Right lung (tissue), 5 donors: ENCODE measurements around the gene ECPAS. TPM values are rescaled to one million over a fixed set of nuclear protein-coding genes. Genes with fewer than 3 reads are reported as not detected.
A peak's percentile ranks its signal among the peaks of the same experiment; 100 is the strongest.
"Not testable (repeated sequence)": the region's sequence is repeated elsewhere in the genome, so short reads cannot be mapped to it uniquely, and the experiment has no call there.

Experiments used
- DNase-seq, 2 donors: peaks; one replicate each; pipeline ENCODE4 v3.0.0-alpha.2; 2013
- polyA plus RNA-seq, 5 donors: library from polyadenylated mRNA; unstranded; fragments of 120-200 nt; gene quantifications; one replicate each; pipeline versions ENCODE4 v1.2.1 to v1.2.3, GENCODE V29; 2013; ENCODE audit warnings: inconsistent platforms in 1 of 5, low replicate concordance in 1 of 5; ENCODE audit not compliant: insufficient read length in 5 of 5, insufficient read depth in 1 of 5

The ECPAS gene
- polyA plus RNA-seq, 5 donors = 70.2 to 92.0 (median 84.9) TPM

GRCh38 chr9:111429175-111429574 lies 55.0 kb downstream of the ECPAS start:
- DNase-seq = no peak

GRCh38 chr9:111427186-111427585 lies 57.0 kb downstream of the ECPAS start:
- no peak for DNase-seq

DNA sequence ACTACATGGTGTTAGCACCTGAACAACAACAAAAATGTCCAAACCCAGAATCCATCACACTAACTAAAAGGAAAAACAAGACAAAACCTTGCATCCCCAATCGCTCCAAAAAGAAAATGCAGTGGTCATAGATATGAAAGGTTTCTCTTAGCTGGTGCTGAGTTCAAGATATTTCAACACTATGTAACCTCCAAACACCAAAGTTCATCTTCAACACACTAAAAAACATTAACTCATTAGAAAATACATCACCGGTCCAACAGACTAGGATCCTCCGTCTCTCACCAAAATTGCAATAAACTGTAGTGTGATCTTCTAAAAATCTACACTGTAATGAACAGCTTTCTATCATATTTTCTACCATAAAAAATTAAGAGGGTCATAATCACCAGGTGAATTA lies 60.8 kb downstream of the ECPAS start:
- DNase-seq = no peak

DNA sequence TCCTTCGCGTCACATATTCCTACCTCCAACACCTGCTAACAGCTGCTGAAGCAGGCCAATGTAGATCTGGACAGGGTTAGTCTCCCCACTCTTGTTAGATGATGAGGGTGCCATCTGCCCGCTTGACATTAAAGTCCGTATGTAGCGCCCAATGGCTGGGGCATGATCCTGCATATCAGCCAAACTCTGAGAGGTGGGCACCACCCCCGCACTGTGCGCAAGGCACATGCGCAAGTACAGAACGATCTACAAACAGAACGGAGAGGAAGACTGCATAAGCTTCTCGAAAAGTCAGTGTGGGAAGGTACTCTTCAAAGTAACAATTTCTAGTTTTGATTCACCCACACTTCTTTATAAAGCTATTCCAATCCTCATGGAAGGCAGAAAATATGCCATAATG lies 69.8 kb downstream of the ECPAS start:
- no peak for DNase-seq

- DNase-seq = no peak
Measured at GRCh38 chr9:111413996-111414395, 70.2 kb downstream of the ECPAS start.

- no peak for DNase-seq
Measured at GRCh38 chr9:111412280-111412679, 71.9 kb downstream of the ECPAS start.

DNA sequence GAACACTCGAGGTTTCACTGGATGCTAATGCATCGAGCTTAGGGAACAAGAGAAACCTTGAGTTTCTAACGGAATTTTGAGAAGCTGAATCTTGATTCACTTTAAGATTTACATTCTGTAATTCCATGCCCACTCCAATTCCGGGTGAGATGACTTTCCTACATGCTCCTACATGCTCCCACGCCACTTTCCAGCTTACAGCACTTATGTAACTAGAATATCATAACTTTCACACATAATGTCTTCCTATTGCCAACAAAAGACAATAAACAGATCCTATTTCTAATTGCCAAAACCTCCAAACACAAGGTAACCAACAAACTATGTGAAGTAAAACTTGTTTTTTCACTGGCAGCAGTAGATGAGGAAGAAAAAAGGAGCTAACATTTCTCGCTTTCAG lies 72.9 kb downstream of the ECPAS start:
- no peak for DNase-seq

GRCh38 chr9:111407813-111408212 lies 76.4 kb downstream of the ECPAS start:
- no peak for DNase-seq

DNA sequence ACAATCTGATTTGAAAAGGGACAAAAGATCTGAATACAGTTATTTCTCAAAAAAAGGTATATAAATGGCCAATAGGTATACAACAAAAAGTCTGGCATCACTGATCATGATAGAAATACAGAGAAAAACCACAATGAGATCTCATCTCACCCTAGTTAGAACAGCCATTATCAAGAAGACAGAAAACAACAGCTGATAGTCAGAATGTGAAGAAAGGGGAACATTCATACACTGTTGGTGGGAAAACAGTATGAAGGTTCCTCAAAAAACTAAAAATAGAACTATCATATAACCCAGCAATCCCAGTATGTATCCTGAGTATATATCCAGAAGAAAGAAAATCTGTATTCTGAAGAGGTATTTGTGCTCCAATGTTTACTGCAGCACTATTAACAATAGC lies 78.5 kb downstream of the ECPAS start:
- no peak for DNase-seq

DNA sequence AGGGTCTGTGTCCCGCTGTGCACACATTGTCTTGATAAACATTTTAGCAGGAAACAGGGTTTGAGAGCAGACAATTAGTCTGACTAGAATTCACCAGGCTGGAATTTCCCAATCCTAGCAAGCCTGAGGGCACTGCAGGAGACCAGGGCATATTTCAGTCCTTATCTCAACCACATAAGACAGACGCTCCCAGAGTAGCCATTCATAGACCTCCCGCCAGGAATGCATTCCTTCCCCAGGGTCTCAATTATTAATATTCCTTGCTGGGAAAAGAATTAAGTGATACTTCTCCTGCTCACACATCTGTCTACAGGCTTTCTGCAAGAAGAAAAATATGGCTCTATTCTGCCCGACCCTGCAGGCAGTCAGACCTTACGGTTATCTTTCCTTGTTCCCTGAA lies 82.7 kb downstream of the ECPAS start:
- DNase-seq = not testable (repeated sequence)

DNA sequence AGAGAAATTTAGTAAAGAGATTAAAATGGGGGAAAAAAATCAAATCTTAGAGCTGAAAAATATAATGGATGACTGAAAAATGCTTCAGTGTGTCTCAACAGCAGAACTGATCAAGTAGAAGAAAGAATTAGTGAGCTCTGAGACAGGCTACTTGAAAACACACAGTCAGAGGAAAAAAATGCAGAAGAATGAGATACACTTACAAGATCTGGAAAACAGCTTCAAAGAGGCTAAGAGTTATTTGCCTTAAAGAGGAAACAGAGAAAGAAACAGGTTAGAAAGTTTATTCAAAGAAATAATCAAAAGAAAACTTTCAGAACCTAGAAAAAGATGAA lies 83.7 kb downstream of the ECPAS start:
- DNase-seq = no peak

DNA sequence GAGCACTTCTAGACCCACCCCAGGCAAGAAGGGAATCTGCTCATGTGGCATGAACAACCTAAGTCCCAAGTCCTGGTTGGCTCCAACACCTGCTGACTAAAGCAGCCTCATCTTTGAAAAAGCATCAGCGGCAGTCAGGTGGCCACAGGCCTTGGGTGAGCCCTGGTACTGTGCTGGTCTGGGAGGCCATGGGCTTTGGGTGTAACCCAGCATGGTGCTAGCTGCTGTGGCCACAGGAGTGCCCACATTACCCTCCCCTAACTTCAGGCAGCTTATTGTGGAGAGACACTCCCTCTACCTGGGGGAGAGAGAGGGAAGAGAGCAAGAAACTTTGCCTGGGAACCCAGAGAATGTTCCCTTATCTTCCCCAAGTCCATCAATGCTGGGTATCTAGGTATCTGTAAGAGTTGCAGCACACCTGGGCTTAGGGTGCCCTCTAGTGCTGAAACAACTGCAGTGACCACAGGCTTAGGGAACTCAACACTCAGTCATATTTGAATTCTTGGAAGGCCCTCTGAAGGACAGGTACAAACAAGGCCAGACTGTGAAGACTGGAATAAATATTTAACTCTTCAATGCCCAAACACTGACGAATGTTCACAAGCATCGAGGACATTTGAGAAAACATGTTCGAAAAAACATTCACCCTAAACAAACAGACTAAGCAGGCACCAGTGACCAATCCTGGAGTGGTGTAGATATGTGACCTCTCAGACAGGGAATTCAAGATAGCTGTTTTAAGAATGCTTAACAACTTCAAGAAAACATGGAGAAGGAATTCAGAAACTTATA lies 84.2 kb downstream of the ECPAS start:
- no peak for DNase-seq

GRCh38 chr9:111399211-111399739 lies 84.9 kb downstream of the ECPAS start:
- no peak for DNase-seq

DNA sequence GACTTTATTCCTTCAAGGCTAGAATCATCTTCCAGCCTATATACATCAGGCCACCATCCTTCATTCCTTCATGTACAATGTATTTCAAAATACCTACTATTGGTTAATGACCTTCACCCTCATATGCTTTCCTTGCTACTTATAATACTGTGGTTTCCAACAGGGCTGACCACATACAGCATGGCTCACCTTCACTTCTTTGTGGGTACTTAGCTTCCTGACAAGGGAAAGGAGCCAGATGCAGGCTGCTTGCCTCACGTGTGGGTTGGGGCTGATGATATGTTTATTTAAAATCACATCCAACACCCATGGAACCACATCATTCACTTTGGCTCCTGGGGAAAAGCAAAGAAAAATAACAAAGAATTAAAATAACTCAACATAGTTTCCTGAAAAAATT lies 90.2 kb downstream of the ECPAS start:
- no peak for DNase-seq

GRCh38 chr9:111389406-111389805 lies 94.8 kb downstream of the ECPAS start:
- DNase-seq = no peak

DNA sequence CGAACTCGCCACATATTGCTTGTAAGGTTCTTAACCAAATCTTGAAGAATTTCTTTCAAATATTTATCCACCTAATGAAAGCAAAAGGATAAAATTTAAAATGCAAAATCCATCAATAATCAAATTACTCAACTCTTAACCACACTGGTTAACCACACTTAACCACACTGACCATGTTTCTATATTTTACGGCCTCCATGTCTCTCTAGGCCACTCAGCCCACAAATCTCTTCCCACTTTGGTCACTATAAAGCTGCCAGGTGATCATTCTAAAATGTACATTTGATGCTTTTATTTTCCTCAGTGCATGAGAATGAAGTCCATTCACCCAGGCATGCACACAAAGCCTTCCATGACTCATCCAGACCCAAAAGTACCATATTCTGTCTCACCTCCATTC lies 97.8 kb downstream of the ECPAS start:
- no peak for DNase-seq

DNA sequence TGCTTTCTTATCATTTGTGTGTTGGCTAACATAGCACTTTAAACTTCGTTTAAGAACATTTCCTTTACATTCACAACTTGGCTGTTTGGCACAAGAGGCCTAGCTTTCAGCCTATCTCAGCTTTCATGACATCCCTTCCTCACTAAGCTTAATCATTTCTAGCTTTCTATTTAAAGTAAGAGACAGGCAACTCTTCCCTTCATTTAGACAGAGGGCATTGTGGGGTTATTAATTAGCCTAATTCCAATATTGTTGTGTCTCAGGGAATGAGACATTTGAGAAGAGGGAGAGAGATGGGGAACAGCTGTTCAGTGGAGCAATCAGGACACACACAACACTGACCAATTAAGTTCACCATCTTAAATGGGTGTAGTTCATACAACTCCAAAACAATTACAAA lies 103.2 kb downstream of the ECPAS start:
- peak; percentile 34 to 48 for DNase-seq

GRCh38 chr9:111375817-111376564 lies 108.2 kb downstream of the ECPAS start:
- DNase-seq = no peak

- no peak for DNase-seq
Measured at GRCh38 chr9:111375062-111375461, 109.1 kb downstream of the ECPAS start.

- DNase-seq = no peak
Measured at GRCh38 chr9:111372297-111372696, 111.9 kb downstream of the ECPAS start.

GRCh38 chr9:111366978-111367377 lies 117.2 kb downstream of the ECPAS start:
- no peak for DNase-seq

- no peak for DNase-seq
Measured at GRCh38 chr9:111362526-111362925, 121.7 kb downstream of the ECPAS start.

GRCh38 chr9:111360881-111361280 lies 123.3 kb downstream of the ECPAS start:
- DNase-seq = no peak
